Activated CD4-positive, alpha-beta T cell treated with anti-CD3 and anti-CD28 coated beads for 4 hours (primary cell): ENCODE results near the gene PDE10A.
"Not testable (repeated sequence)": the region's sequence is repeated elsewhere in the genome, so short reads cannot be mapped to it uniquely, and the experiment has no call there.

ENCODE experiments used
- DNase-seq, 2 donors: peaks; one replicate each; pipeline ENCODE4 v3.0.0-alpha.2; 2020

The PDE10A gene

GRCh38 chr6:165519316-165519715, 143.7 kb downstream of the PDE10A start:
- DNase-seq: no peak

- no peak for DNase-seq
Observed at GRCh38 chr6:165515963-165516624, 146.9 kb downstream of the PDE10A start.

DNA sequence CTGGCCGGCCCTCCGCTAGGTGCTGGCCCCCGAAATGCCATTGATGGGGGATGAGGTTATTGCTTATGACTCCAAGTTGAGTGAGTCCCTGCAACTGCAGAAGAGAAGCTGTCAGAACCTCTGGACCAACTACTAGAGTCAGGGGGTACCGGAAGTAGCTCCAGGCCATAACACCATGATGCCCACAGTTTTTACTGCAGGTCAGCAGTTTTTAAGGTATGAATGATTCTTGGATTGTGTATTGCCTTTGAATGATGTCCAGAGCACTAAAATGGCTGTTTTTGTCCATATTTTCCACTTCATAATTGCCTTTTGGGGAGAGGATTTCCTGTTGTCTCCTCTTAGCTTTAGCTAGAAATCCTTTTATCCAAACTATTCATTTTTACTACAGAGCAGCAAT, 148.4 kb downstream of the PDE10A start:
- no peak for DNase-seq

DNA sequence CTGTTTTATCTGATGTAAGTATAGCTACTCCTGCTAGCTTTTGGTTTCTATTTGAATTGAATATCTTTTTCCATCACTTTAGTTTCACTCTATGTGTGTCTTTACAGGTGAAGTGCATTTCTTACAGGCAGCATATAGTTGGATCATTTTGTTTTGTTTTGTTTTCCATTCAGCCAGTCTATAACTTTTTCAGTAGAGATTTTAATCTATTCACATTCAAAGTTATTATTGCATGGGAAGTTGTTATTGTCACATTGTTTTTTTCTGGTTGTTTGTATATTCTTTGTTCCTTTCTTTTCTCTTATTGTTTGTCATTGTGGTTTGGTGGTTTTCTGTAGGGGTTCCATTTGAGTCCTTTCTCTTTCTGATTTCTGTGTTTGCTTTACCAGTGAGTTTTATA, 151.2 kb downstream of the PDE10A start:
- no peak for DNase-seq

DNA sequence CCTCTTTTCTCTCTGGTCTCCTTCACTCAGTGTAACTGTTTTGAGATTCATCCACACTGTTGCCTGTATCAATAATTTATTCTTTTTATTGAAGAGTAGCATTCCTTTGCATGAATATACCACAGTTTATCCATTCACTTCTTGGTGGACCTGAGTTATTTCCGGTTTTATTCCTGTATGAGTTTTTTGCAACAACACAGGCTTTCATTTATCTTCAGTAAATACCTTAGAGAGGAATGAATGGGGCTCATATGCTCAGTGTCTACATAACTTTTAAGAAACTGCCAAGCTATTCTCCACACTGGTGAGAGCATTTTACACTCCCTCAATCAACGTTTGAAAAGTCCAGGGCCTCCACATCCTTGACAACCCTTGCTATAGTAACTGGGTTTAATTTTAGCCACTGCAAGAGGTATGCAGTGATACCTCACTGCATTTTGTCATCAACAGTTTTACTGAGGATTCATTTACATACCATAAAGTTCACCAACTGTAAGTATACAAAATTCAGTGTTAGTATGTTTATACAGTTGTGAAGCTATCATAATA, 154.6 kb downstream of the PDE10A start:
- DNase-seq: no peak

DNA sequence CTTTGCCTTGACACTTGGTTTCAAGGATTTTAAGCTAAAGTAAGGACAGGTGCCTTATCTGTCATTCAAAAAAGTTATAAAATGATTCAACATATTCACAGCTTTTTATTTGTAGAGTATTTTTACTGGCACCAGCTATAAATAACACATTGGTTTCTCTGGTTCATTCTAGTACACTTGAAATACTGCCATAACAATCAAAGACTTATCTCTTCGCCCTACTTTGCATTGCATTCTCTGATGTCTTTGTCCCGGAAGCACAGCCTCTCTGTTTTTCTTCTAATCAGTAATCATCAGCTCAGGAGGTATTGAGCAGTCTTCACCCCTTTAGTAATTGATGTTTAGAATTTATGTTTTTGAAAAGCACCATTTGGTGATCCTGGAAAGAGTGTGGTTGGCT, 156.4 kb downstream of the PDE10A start:
- DNase-seq: no peak

DNA sequence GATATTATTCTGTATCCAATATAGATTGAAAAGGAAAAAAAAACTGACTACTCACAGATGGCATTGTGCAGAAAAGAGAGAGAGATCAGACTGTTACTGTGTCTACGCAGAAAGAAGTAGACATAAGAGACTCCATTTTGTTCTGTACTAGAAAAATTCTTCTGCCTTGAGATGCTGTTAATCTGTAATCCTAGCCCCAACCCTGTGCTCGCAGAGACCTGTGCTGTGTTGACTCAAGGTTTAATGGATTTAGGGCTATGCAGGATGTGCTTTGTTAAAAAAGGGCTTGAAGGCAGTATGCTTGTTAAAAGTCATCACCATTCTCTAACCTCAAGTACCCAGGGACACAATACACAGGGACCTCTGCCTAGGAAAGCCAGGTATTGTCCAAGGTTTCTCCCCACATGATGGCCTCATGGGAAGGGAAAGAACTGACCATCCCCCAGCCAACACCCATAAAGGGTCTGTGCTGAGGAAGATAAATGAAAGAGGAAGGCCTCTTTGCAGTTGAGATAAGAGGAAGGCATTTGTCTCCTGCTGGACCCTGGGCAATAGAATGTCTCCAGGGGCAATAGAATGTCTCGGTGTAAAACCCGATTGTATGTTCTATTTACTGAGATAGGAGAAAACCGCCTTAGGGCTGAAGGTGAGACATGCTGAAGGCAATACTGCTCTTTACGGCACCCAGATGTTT, 162.7 kb downstream of the PDE10A start:
- DNase-seq: not testable (repeated sequence)

DNA sequence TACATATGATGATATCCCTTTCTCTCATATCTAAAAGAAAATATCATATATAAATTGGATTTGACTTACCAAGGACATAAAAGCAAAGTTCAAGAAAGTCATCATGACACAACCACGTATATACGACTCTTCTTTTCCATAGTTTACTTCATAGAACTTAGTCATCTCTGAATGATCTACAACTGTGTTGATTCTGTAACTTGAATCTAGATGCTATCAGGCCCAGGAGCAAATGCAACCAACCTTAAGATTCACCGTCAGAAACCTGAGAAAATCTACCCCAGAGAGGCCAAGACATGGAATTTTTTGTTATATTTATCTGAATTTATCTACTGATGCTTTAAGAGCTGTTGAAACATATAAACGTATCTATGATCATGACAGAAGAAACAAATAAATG, 165.6 kb downstream of the PDE10A start:
- no peak for DNase-seq

DNA sequence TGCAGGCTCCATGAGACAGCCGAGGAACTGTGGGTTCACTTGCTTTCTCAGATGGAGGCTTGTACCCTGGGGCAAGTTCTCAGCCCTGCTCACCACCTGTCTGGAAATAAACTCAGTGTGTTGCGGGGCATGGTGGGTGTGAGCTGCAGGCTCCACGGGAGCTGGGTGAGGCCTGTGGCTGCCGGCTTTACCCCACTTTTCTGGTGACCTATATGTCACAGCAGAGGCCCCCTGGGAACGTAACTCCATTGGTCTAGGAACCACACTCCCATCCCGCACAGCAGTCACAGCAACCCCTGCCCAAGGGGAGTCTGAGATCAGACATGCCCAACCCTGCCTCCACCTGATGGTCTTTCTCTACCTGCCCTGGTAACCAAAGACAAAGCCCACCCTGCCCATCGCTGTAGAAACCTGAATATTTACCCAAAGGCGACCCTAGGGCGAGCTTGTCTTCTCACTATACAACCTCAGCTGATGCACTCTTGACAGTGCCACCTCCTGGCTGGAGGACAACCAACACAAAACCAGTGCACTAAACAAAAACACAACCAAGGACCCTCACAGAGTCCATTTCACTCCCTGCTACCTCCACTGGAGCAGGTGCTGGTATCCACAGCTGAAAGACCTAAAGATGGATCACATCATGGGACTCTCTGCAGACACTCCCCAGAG, 174.3 kb downstream of the PDE10A start:
- no peak for DNase-seq

DNA sequence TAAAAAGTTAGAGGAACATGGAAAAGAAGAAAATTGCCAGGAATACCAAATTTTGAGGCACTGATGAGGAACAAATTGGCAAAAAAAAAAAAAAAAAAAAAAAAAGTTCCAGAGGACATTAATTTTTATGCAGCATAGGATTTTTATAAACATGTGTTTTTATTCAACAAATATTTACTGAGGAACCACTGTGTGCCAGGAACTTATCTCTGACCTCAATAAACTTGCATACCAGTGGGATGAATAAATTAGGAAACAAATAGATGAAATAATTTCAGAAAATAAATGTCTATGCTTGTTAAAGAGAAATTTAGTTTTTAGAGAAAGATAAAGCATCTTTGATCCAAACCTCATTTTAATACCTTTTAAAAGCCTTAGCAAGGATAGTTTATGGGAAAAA, 175.1 kb downstream of the PDE10A start:
- DNase-seq: no peak

DNA sequence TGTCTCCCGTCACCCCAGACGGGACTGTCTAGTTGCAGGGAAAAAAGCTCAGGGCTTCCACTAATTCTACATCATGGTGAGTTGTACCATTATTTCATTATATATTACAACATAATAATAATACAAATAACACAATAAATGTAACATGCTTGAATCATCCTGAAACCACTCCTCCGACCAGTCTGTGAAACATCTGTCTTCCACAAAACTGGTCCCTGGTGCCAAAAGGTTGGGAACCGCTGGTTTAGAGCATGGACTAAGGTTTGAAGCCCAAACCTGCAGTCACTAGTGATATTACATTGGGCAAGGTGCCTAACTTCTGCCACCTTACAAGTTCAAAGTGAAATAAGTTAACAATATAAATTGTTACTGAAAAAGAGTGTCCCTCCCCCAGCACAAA, 175.7 kb downstream of the PDE10A start:
- no peak for DNase-seq

- no peak for DNase-seq
Observed at GRCh38 chr6:165486183-165487137, 176.6 kb downstream of the PDE10A start.

GRCh38 chr6:165484178-165484889, 178.7 kb downstream of the PDE10A start:
- DNase-seq: no peak

GRCh38 chr6:165481921-165482320, 181.1 kb downstream of the PDE10A start:
- no peak for DNase-seq

GRCh38 chr6:165480916-165481315, 182.1 kb downstream of the PDE10A start:
- no peak for DNase-seq

- DNase-seq: no peak
Observed at GRCh38 chr6:165478581-165478980, 184.5 kb downstream of the PDE10A start.

DNA sequence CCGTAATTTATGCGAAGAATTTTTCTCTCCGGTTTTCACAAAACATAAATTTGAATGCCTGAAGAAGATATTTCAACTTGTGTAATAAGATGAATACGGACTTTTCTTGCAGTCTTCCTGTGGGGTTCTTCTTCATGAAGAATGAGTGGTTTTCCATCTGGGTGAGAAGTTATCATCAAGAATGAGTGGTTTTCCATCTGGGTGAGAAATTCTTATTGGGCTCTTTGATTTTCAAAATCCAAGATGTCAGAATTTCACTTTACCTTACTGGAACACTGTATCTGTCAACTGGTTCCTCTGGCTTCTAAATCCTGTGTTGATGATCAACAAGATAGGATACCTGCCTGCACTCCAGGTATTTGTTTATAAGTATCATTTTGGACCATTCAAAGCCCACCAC, 193.6 kb downstream of the PDE10A start:
- DNase-seq: no peak

- DNase-seq: no peak
Observed at GRCh38 chr6:165468340-165469235, 194.5 kb downstream of the PDE10A start.

- not testable (repeated sequence) for DNase-seq
Observed at GRCh38 chr6:165463499-165463898, 199.5 kb downstream of the PDE10A start.

DNA sequence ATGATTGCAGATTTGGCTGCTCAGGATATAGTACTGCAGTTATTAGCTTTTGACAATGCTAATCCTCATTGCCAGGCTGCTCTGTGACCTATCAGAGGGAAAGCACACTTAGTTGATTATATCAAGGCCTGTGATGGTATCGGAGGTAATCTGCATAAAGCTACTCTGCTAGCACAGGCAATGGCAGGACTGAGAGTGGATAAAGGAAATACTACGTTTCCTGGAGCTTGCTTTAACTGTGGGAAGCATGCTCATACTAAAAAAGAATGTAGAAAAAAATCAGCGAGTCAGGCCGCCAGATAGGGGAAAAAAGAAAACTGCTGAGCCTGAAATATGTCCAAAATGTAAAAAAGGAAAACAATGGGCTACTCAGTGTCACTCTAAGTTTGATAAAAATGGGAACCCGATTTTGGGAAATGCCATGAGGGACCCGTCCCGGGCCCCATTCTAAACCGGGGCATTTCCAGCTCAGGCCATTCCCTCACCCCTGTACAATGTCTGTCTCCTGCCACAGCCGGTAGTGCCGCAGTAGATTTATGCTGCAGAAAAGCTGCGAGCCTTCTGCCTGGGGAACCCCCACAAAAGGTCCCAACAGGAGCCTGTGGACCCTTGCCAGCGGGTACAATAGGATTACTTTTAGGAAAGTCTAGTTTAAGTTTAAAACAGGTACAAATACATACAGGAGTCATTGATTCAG, 203.3 kb downstream of the PDE10A start:
- not testable (repeated sequence) for DNase-seq
